Progenitor cell of endocrine pancreas (in vitro differentiated cells): ENCODE measurements around the gene GRPR. TPM values are rescaled to one million over a fixed set of nuclear protein-coding genes. Genes with fewer than 3 reads are reported as not detected.
"Not testable (repeated sequence)": the region's sequence is repeated elsewhere in the genome, so short reads cannot be mapped to it uniquely, and the experiment has no call there.

Experiments
- DNase-seq: peaks from one replicate; pipeline ENCODE4 v3.0.0; 2021; ENCODE audit warnings: low spot score; ENCODE audit not compliant: unreplicated experiment
- H3K27ac Mint-ChIP-seq: 2 replicates; pipeline ENCODE4 v1.8.0; 2021; ENCODE audit warnings: mild to moderate bottlenecking, moderate library complexity, mixed read lengths
- H3K27me3 Mint-ChIP-seq: 2 replicates; pipeline ENCODE4 v1.8.0; 2021; ENCODE audit warnings: mixed read lengths
- H3K36me3 Mint-ChIP-seq: 2 replicates; pipeline ENCODE4 v1.8.0; 2022; ENCODE audit warnings: mixed read lengths; ENCODE audit not compliant: insufficient read depth
- H3K4me1 Mint-ChIP-seq: 2 replicates; pipeline ENCODE4 v1.8.0; 2021; ENCODE audit warnings: low read depth, mixed read lengths
- H3K4me3 Mint-ChIP-seq: 2 replicates; pipeline ENCODE4 v1.8.0; 2021; ENCODE audit warnings: low read depth, mild to moderate bottlenecking, moderate library complexity, mixed read lengths
- H3K9me3 Mint-ChIP-seq: 2 replicates; pipeline ENCODE4 v1.8.0; 2021; ENCODE audit warnings: low read depth, mixed read lengths
- total RNA-seq: library from RNA; stranded (reverse); gene quantifications from 2 replicates; pipeline ENCODE4 v1.2.1, GENCODE V29; 2021
- TF ChIP-seq, protein P1 (sequence below): fragments of 200-600 bp; sonication (generic); IDR thresholded peaks from one replicate; pipeline ENCODE4 v1.5.0; 2021; ENCODE audit warnings: antibody characterized with exemption, mild to moderate bottlenecking; ENCODE audit not compliant: unreplicated experiment

GRPR gene
- total RNA-seq, 1 donor from 2014 or later, result 1.8 TPM

DNA sequence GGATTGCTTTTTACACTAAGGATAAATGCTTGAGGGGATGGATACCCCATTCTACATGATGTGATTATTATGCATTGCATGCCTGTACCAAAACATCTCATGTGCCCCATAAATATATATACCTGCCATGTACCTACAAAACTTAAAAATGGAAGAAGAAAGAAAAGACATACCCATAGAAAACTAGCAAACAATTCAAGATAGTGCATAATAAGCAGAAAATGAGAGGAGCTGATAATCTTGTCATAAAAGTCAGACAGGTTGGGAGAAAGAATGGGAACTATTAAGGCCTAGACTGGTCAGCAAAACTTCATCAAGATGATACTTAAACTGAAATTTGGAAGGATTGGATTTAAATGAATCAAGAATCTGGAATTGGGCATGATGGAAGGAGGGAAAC, 22.3 kb downstream of the GRPR start:
- Mint-ChIP-seq H3K36me3 (no peaks in the 10 kb centered on the region), H3K4me1 (no peaks in the 10 kb centered on the region)

DNA sequence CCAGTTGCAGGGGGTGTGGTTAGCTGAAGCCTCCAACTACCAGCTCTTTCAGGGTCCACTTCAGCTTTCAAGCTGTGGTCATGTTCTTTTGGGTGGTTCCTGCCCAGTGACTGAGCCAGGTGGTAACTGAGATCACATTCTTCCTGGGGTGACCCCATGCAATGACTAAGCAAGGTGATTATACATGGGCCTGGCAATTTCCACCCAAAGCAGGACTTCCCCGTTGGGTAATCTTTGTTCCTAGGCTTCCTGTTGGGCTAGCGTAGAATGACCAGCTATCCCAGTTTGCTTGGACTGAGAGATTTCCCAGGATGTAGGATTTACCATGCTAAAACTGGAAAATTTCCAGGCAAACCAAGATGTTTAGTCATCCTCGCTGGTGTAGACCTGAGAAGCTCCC, 25.5 kb downstream of the GRPR start:
- no peak for DNase-seq

More for the DNA sequence above, 22.3 kb downstream of the GRPR start:
- no peak for DNase-seq
- TF ChIP-seq, protein P1, sequence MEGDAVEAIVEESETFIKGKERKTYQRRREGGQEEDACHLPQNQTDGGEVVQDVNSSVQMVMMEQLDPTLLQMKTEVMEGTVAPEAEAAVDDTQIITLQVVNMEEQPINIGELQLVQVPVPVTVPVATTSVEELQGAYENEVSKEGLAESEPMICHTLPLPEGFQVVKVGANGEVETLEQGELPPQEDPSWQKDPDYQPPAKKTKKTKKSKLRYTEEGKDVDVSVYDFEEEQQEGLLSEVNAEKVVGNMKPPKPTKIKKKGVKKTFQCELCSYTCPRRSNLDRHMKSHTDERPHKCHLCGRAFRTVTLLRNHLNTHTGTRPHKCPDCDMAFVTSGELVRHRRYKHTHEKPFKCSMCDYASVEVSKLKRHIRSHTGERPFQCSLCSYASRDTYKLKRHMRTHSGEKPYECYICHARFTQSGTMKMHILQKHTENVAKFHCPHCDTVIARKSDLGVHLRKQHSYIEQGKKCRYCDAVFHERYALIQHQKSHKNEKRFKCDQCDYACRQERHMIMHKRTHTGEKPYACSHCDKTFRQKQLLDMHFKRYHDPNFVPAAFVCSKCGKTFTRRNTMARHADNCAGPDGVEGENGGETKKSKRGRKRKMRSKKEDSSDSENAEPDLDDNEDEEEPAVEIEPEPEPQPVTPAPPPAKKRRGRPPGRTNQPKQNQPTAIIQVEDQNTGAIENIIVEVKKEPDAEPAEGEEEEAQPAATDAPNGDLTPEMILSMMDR, result no peak
- Mint-ChIP-seq H3K4me3 (no peak overlapping the region), H3K27ac (no peak overlapping the region), H3K27me3 (no peaks in the 10 kb centered on the region), H3K9me3 (peaks cover 3% of the 10 kb centered on the region)

DNA sequence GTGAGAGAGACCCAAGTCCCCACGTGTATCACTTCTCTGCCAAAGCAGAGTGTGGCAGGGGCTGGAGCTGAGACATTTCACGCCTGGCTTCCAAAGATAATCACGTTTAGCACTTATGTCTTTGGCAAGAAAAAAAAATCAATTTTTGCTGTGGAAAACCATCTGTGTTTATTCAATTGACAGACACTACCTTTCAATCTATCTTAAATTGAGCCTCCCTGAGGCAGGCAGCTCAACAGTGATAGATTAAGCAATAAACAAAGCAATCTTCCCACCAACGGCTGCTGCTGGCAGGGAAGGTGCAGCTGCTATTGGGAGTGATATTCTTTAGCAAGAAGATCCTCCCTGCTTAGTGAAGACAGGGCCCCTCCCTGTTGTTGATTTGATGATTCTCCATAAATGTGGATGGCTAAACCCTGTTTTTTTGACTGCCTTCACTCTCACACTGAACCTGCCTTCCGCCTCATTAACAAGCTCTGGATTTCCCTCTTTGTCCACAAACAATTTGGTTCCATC, 32.3 kb downstream of the GRPR start:
- peaks cover 4% of the 10 kb centered on the region for H3K27me3 Mint-ChIP-seq
- TF ChIP-seq, protein P1, result no peak
- peaks cover 6% of the 10 kb centered on the region for H3K4me1 Mint-ChIP-seq
- H3K4me3 Mint-ChIP-seq, result no peak overlapping the region
- DNase-seq, result no peak
- no peaks in the 10 kb centered on the region for H3K9me3 Mint-ChIP-seq
- no peak overlapping the region for H3K27ac Mint-ChIP-seq
- H3K36me3 Mint-ChIP-seq, result no peaks in the 10 kb centered on the region

More for the DNA sequence above, 25.5 kb downstream of the GRPR start:
- TF ChIP-seq, protein P1, result no peak
- Mint-ChIP-seq H3K9me3 (peaks cover 3% of the 10 kb centered on the region), H3K4me3 (no peak overlapping the region), H3K36me3 (no peaks in the 10 kb centered on the region), H3K27ac (no peak overlapping the region), H3K4me1 (no peaks in the 10 kb centered on the region), H3K27me3 (peaks cover 4% of the 10 kb centered on the region)

DNA sequence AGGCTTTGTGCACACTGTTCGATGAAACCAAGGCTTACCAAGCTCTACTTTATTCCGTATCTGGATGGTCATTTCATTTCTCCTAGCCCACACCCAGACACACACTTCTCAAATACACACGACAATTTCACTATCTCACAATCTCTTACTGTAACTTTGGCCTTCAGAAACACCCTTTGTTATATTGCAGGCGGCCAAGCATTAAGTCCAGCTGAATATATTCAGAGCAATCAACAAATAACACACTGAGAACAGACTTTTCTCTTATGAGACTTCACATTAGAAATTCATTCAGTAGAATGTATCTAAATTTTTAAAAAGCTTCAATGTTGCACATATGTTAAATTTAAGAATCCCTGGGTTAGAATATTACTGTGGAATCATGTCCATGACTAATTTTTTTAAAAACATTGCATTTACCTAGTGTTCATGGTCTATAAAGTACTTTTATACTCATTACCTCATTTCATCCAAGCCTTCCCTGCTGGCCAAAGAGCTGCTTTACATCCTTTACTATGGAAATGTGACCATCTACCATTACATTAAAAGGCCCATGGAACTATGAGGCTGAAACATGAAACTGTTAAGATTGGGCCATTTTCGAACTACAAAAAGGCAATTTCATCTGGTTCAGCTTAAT, 33.4 kb downstream of the GRPR start:
- Mint-ChIP-seq H3K4me3 (no peak overlapping the region), H3K27ac (no peak overlapping the region), H3K9me3 (no peaks in the 10 kb centered on the region), H3K27me3 (peaks cover 3% of the 10 kb centered on the region), H3K4me1 (peaks cover 9% of the 10 kb centered on the region), H3K36me3 (no peaks in the 10 kb centered on the region)
- TF ChIP-seq, protein P1, result no peak
- no peak for DNase-seq

DNA sequence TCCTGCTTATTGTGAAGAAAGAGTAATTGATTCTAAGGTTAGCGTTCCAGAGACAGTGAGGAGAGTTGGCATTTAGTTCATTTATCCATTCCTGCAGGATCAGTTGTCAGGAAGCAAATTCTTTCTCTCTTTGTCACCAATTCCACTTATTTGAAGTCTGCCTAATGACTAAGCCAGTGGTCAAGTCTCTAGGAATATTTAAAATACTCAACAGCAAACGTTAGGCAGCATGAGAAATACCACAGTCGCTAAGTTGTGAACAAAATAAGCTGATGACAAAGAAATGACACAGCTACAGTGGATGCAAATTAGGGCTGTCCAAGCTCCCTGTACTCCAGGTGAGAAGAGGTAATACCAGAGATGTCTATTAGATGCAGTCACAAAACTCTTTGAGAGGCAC, 37.4 kb downstream of the GRPR start:
- Mint-ChIP-seq H3K9me3 (no peaks in the 10 kb centered on the region), H3K4me3 (no peak overlapping the region), H3K27ac (no peak overlapping the region), H3K27me3 (peaks cover 9% of the 10 kb centered on the region), H3K4me1 (peaks cover 9% of the 10 kb centered on the region), H3K36me3 (no peaks in the 10 kb centered on the region)
- TF ChIP-seq, protein P1, result no peak
- DNase-seq, result no peak

DNA sequence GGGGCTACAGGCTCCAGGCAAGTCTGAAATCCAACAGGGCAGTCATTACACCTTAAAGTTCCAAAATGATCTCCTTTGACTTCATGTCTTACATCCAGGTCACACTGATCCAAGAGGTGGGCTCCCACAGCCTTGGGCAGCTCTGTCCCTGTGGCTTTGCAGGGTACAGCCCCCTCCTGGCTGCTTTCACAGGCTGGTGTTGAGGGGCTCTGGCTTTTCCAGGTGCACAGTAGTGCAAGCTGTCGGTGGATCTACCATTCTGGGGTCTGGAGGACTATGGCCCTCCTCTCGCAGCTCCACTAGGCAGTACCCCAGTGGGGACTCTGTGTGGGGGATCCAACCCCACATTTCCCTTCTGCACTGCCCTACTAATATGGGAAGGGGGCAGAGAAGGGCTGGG, 37.8 kb downstream of the GRPR start:
- H3K27ac Mint-ChIP-seq, result not testable (repeated sequence)

More for the DNA sequence above, 37.8 kb downstream of the GRPR start:
- H3K27me3 Mint-ChIP-seq, H3K4me3 Mint-ChIP-seq, DNase-seq, H3K4me1 Mint-ChIP-seq, H3K9me3 Mint-ChIP-seq, H3K36me3 Mint-ChIP-seq: not testable (repeated sequence)
